Eye (tissue), 1 donor: ENCODE measurements around the gene PAQR5.
"Not testable (repeated sequence)": the region's sequence is repeated elsewhere in the genome, so short reads cannot be mapped to it uniquely, and the experiment has no call there.

Experiments
- DNase-seq: peaks from one replicate; pipeline ENCODE4 v3.0.0-alpha.2; 2015

Gene PAQR5

GRCh38 chr15:69293741-69294615, 4.7 kb upstream of the PAQR5 start:
- DNase-seq = no peak

GRCh38 chr15:69296606-69297005, 2.1 kb upstream of the PAQR5 start:
- no peak for DNase-seq

- DNase-seq = no peak
Observed at GRCh38 chr15:69297642-69298353, 914 bp upstream of the PAQR5 start.

- no peak for DNase-seq
Observed at GRCh38 chr15:69298354-69298696, 387 bp upstream of the PAQR5 start.

GRCh38 chr15:69299451-69299886, 757 bp downstream of the PAQR5 start:
- no peak for DNase-seq

GRCh38 chr15:69299943-69300588, 1.4 kb downstream of the PAQR5 start:
- DNase-seq = no peak

GRCh38 chr15:69301101-69301500, 2.4 kb downstream of the PAQR5 start:
- not testable (repeated sequence) for DNase-seq

GRCh38 chr15:69302087-69302486, 3.4 kb downstream of the PAQR5 start:
- DNase-seq = not testable (repeated sequence)

GRCh38 chr15:69302929-69303328, 4.2 kb downstream of the PAQR5 start:
- no peak for DNase-seq

- DNase-seq = no peak
Observed at GRCh38 chr15:69303337-69304181, 4.8 kb downstream of the PAQR5 start.

- no peak for DNase-seq
Observed at GRCh38 chr15:69304182-69304545, 5.5 kb downstream of the PAQR5 start.

- DNase-seq = no peak
Observed at GRCh38 chr15:69305204-69305931, 6.7 kb downstream of the PAQR5 start.

- DNase-seq = no peak
Observed at GRCh38 chr15:69305933-69306568, 7.3 kb downstream of the PAQR5 start.

GRCh38 chr15:69307939-69308338, 9.2 kb downstream of the PAQR5 start:
- no peak for DNase-seq

GRCh38 chr15:69308949-69309348, 10.2 kb downstream of the PAQR5 start:
- DNase-seq = no peak

GRCh38 chr15:69311319-69311721, 12.6 kb downstream of the PAQR5 start:
- no peak for DNase-seq

GRCh38 chr15:69313432-69314000, 14.8 kb downstream of the PAQR5 start:
- DNase-seq = no peak

GRCh38 chr15:69314131-69314530, 15.4 kb downstream of the PAQR5 start:
- DNase-seq = no peak

- DNase-seq = no peak
Observed at GRCh38 chr15:69314736-69315135, 16.0 kb downstream of the PAQR5 start.

GRCh38 chr15:69315402-69316110, 16.8 kb downstream of the PAQR5 start:
- no peak for DNase-seq

- no peak for DNase-seq
Observed at GRCh38 chr15:69316291-69316690, 17.6 kb downstream of the PAQR5 start.
